ENCODE results near the gene CCDC126.
"Not testable (repeated sequence)": the region's sequence is repeated elsewhere in the genome, so short reads cannot be mapped to it uniquely, and the experiment has no call there.

- not testable (repeated sequence) for TF ChIP-seq EZH2 (IDR thresholded peaks at IDR 0.05; ENCODE audit: insufficient read depth, poor library complexity, severe bottlenecking); EZH2phosphoT487 (IDR thresholded peaks at IDR 0.05; ENCODE audit: insufficient read depth, low read depth)
Observed at GRCh38 chr7:23684041-23684440, 86.9 kb downstream of the CCDC126 start.
